ENCODE data around the gene AKTIP.

Gene AKTIP

DNA sequence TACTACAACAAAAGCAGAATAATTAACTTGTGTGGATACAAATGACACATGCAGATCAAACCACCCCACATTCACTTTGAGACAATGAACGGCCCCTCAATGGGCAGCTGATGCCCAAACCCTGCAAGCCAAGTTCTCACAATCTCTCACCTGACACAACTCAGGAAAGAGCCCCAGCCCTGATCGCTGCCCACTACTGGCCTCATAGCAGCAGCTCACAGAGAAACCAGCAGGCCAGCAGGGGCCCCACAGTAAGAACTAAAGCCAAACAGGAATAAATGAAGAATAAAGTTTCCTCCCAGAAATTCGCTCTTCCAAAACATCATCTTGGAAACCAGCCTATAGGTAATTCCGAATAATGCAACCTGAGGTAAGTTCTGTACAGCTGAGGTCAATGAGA lies 7.7 kb downstream of the AKTIP start:
- no peak overlapping the region for H3K4me3 ChIP-seq (ENCODE audit: low read depth, low read length)
- DNase-seq (ENCODE audit: low read depth): no peak
- TF ChIP-seq, protein P1, sequence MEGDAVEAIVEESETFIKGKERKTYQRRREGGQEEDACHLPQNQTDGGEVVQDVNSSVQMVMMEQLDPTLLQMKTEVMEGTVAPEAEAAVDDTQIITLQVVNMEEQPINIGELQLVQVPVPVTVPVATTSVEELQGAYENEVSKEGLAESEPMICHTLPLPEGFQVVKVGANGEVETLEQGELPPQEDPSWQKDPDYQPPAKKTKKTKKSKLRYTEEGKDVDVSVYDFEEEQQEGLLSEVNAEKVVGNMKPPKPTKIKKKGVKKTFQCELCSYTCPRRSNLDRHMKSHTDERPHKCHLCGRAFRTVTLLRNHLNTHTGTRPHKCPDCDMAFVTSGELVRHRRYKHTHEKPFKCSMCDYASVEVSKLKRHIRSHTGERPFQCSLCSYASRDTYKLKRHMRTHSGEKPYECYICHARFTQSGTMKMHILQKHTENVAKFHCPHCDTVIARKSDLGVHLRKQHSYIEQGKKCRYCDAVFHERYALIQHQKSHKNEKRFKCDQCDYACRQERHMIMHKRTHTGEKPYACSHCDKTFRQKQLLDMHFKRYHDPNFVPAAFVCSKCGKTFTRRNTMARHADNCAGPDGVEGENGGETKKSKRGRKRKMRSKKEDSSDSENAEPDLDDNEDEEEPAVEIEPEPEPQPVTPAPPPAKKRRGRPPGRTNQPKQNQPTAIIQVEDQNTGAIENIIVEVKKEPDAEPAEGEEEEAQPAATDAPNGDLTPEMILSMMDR (IDR thresholded peaks at IDR 0.05; ENCODE audit: low read depth, low read length, missing control alignments): no peak

DNA sequence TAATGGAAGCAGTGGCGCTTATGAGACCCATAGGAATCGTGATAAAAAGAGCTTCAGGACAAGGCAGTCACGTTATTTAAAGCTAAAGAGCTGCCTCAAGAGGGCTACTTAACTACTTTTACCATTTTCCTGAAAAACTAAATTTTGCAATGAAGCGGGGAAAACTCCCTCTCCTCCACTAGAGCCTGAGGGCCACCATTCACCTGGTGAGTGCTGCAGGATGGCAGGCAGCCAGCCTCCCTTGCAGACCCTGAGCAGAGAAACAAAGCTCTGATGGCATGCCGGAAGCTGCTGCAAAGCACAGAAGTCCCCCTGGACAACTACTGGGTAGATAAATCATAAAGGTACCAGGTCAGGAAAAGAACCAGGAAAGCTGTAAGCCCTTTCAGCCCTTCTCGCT lies 8.4 kb downstream of the AKTIP start:
- H3K4me3 ChIP-seq (ENCODE audit: low read depth, low read length): no peak overlapping the region
- DNase-seq (ENCODE audit: low read depth): no peak
- TF ChIP-seq, protein P1 (IDR thresholded peaks at IDR 0.05; ENCODE audit: low read depth, low read length, missing control alignments): no peak

DNA sequence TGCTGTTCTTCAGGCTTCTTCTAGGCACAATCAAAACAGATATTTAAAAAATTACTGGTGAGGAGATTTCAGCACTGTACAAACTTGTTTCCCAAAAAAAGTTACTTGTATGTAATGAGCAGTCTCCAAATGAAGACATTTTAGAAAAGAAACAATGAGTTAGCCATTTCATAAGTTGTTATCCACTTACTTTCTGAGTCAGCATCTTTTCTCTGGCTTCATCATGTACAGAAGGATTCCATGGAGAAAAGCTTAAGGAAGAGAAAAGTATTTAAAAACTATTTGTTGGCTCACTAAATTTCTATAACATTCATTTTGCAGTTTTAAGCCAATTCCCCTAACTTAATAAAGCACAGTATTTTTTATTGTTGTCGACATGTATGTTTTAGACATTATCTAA lies 10.5 kb downstream of the AKTIP start:
- no peak for DNase-seq (ENCODE audit: low read depth)
- TF ChIP-seq, protein P1 (IDR thresholded peaks at IDR 0.05; ENCODE audit: low read depth, low read length, missing control alignments): no peak
- H3K4me3 ChIP-seq (ENCODE audit: low read depth, low read length): no peak overlapping the region

DNA sequence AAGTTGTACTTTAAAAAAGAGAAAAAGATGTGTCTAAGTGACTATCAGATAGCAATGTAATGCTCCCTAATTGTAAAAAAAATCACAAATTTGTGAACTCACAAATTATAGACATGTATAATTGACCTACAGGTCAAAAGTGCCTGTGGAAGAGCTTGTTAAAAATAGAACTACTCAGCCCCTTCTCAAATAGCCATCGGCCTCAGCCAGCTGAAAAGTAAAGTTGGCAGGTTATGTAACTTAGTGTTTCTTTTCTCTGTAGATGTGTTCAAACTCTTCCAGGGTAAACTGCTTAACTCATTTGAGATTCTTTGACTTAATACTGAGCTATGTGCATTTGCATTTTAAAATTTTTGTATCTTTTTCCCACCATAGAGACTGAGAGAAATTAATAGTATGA lies 13.3 kb downstream of the AKTIP start:
- TF ChIP-seq, protein P1 (IDR thresholded peaks at IDR 0.05; ENCODE audit: low read depth, low read length, missing control alignments): no peak

DNA sequence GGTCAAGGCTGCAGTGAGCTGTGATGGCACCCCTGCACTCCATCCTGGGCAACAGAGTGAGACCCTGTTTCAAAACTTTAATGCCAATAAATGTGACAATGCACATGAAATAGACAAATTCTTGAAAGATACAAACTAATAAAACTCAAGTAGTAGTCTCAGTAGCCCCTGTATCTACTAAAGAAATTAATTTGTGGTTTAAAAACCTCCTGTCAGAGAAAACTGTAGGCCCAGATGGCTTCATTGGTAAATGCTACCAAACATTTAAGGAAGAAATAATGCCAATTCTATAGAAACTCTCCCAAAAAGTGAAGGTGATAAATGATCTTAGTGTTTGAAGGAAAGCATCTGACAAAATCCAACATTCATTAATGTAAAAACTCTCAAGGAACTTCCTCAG lies 16.8 kb downstream of the AKTIP start:
- TF ChIP-seq, protein P1 (IDR thresholded peaks at IDR 0.05; ENCODE audit: low read depth, low read length, missing control alignments): no peak

More for the DNA sequence above, 13.3 kb downstream of the AKTIP start:
- no peak for DNase-seq (ENCODE audit: low read depth)
- H3K4me3 ChIP-seq (ENCODE audit: low read depth, low read length): no peak overlapping the region

DNA sequence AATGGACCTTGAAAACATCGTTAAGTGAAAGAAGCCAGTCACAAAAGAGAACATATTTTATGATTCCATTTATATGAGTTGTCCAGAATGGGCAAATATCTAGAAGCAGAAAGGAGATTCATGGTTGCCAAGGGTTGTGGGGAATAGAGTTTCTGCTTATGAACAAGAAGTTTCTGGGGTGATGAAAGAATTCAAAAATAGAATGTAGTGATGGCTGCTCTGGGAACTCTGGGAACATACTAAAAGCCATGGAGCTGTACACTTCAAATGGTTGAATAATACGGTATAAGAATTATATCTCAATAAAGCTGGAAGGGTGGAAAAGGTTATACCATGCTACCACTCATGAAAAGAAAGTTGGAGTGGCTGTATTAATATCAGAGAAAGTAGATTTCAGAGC lies 18.5 kb downstream of the AKTIP start:
- TF ChIP-seq, protein P1 (IDR thresholded peaks at IDR 0.05; ENCODE audit: low read depth, low read length, missing control alignments): no peak
- no peak overlapping the region for H3K4me3 ChIP-seq (ENCODE audit: low read depth, low read length)
- DNase-seq (ENCODE audit: low read depth): no peak

More for the DNA sequence above, 16.8 kb downstream of the AKTIP start:
- no peak overlapping the region for H3K4me3 ChIP-seq (ENCODE audit: low read depth, low read length)
- DNase-seq (ENCODE audit: low read depth): no peak

DNA sequence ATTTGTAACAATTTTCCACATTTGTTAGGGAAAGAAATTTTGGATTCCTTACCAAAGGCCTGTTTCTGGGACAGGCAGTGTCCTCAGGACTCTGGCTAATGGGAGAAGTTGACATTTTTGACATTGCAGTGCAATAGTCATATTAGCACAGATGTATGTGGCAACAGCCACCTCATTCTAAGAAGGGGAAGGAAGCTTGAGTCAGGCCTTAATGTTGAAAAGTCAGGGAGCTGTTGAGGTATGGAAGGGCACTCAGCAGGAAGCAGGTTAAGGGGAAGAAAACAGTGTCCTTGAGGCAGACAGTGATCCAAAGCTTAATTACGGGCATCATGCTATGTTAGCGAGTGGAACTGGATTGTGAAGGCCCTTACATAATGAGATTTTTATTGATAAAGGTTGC lies 20.9 kb downstream of the AKTIP start:
- TF ChIP-seq, protein P1 (IDR thresholded peaks at IDR 0.05; ENCODE audit: low read depth, low read length, missing control alignments): no peak
- DNase-seq (ENCODE audit: low read depth): no peak
- no peak overlapping the region for H3K4me3 ChIP-seq (ENCODE audit: low read depth, low read length)

Measured in GM12864 (cell line).